Activated naive CD8-positive, alpha-beta T cell treated with anti-CD3 and anti-CD28 coated beads, Interleukin-2, amount 50 U/mL, for 24 hours (primary cell): ENCODE data around the gene PLEKHO2.
A peak's percentile ranks its signal among the peaks of the same experiment; 100 is the strongest.
"Not testable (repeated sequence)": the region's sequence is repeated elsewhere in the genome, so short reads cannot be mapped to it uniquely, and the experiment has no call there.

Experiments
- ATAC-seq: fragments of 150-1000 bp; cut with Tn5 transposase; one replicate; pipeline ENCODE4 v1.10.0; 2021
- DNase-seq: peaks from one replicate; pipeline ENCODE4 v3.0.0; 2021
- H3K27ac Mint-ChIP-seq: one replicate; pipeline ENCODE4 v1.8.0; 2021; ENCODE audit warnings: mild to moderate bottlenecking, mixed read lengths
- H3K27me3 Mint-ChIP-seq: one replicate; pipeline ENCODE4 v1.8.0; 2021; ENCODE audit warnings: mixed read lengths
- H3K36me3 Mint-ChIP-seq: one replicate; pipeline ENCODE4 v1.8.0; 2021; ENCODE audit warnings: low read depth, mixed read lengths
- H3K4me1 Mint-ChIP-seq: one replicate; pipeline ENCODE4 v1.8.0; 2021; ENCODE audit warnings: mixed read lengths
- H3K4me3 Mint-ChIP-seq: one replicate; pipeline ENCODE4 v1.8.0; 2021; ENCODE audit warnings: mild to moderate bottlenecking, moderate library complexity, mixed read lengths
- H3K9me3 Mint-ChIP-seq: one replicate; pipeline ENCODE4 v1.8.0; 2021; ENCODE audit warnings: mixed read lengths

Gene PLEKHO2

DNA sequence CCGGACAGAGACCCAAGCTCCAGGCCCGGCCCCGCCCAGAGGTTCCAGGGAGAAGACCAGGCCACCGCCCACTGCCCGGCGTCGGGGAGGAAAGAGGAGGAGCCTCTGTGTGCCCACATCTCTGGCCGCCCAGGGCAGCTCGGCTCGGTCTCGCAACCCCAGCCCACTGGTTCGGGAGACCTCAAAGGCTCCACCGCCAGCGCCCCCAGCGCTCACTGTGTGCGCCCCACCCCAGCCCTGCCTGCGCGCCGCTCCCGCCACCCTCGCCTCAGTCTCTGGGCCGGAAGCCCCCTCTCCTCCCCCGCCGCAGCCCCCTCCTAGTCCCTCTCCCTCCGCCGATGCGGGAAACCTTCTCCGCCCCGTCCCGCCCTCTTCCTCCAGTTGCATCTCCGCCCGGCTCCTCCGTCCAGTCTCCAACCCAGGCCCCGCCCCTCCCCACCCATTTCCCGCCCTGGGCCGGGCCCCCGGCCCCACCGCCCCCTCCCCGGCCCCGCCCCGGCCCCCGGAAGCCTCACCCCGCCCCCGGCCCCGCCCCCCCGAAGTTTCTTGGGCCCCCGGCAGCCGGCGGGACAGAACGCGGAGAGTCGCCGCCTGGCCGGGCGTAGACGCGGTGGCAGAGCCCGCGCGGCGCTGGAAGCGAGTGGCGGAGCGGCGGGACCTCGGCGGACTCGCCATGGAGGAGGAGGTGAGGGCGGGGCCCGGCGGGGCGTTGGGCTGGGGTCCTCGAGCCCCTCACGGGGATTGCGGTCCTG, at the start of gene PLEKHO2:
Gene PLEKHO2, plus strand, starts transcription at position 572 of the 752 bp plus-strand sequence. Its CDS starts 102 bp downstream, at position 674.
- peak; percentile 76 for ATAC-seq
- H3K4me3 Mint-ChIP-seq, result peak within 1 kb of the TSS; percentile 90

DNA sequence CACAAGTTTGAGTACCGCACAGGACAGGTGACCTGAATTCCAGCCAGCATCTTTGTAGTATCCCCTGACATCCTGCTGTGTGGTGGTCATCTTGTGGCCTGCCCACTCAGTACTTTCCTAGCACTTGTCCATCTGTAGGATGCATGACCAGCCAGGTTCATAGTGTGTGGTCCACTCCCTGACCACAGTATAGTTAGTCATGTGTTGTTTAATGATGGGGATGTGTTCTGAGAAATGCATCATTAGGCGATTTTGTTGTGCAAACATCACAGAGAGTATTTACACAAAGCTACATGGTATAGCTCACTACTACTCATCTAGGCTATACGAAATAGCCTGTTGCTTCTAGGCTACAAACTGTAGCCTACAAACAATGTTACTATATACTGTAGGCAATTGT, 49.4 kb upstream of the PLEKHO2 start:
- no peak overlapping the region for H3K4me3 Mint-ChIP-seq
- no peaks in the 10 kb centered on the region for H3K9me3 Mint-ChIP-seq
- no peaks in the 10 kb centered on the region for H3K27me3 Mint-ChIP-seq
- no peaks in the 10 kb centered on the region for H3K36me3 Mint-ChIP-seq
- no peak overlapping the region for H3K27ac Mint-ChIP-seq
- no peaks in the 10 kb centered on the region for H3K4me1 Mint-ChIP-seq
- no peak for DNase-seq
- ATAC-seq, result no peak

More for the DNA sequence above, at the start of gene PLEKHO2:
- DNase-seq, result peak; percentile 89
- H3K4me1 Mint-ChIP-seq, result peaks cover 63% of the 10 kb centered on the region
- no peaks in the 10 kb centered on the region for H3K27me3 Mint-ChIP-seq
- no peaks in the 10 kb centered on the region for H3K9me3 Mint-ChIP-seq
- H3K36me3 Mint-ChIP-seq, result no peaks in the 10 kb centered on the region
- H3K27ac Mint-ChIP-seq, result peak within 1 kb of the TSS; percentile 71

- H3K36me3 Mint-ChIP-seq, ATAC-seq, H3K4me3 Mint-ChIP-seq, H3K27me3 Mint-ChIP-seq, H3K27ac Mint-ChIP-seq, DNase-seq, H3K9me3 Mint-ChIP-seq, H3K4me1 Mint-ChIP-seq: not testable (repeated sequence)
Measured at GRCh38 chr15:64795299-64795698, 46.4 kb upstream of the PLEKHO2 start.

GRCh38 chr15:64795921-64796320, 45.8 kb upstream of the PLEKHO2 start:
- not testable (repeated sequence) for ATAC-seq, H3K27me3 Mint-ChIP-seq, H3K4me1 Mint-ChIP-seq, H3K9me3 Mint-ChIP-seq, H3K27ac Mint-ChIP-seq, H3K36me3 Mint-ChIP-seq, DNase-seq, H3K4me3 Mint-ChIP-seq

DNA sequence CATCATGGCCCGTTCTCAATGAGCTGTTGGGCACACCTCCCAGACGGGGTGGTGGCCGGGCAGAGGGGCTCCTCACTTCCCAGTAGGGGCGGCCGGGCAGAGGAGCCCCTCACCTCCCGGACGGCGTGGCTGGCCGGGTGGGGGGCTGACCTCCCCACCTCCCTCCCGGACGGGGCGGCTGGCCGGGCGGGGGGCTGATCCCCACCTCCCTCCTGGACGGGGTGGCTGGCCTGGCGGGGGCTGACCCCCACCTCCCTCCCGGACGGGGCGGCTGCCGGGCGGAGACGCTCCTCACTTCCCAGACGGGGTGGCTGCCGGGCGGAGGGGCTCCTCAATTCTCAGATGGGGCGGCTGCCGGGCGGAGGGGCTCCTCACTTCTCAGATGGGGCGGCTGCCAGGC, 42.8 kb upstream of the PLEKHO2 start:
- H3K27ac Mint-ChIP-seq, DNase-seq, H3K4me3 Mint-ChIP-seq, ATAC-seq, H3K9me3 Mint-ChIP-seq, H3K27me3 Mint-ChIP-seq, H3K36me3 Mint-ChIP-seq, H3K4me1 Mint-ChIP-seq: not testable (repeated sequence)

- H3K27ac Mint-ChIP-seq, result no peak overlapping the region
- no peak for ATAC-seq
- no peak overlapping the region for H3K4me3 Mint-ChIP-seq
- no peaks in the 10 kb centered on the region for H3K27me3 Mint-ChIP-seq
- H3K4me1 Mint-ChIP-seq, result no peaks in the 10 kb centered on the region
- no peaks in the 10 kb centered on the region for H3K9me3 Mint-ChIP-seq
- DNase-seq, result no peak
- H3K36me3 Mint-ChIP-seq, result no peaks in the 10 kb centered on the region
Measured at GRCh38 chr15:64800476-64800875, 41.2 kb upstream of the PLEKHO2 start.

- Mint-ChIP-seq H3K27me3 (no peaks in the 10 kb centered on the region), H3K27ac (no peak overlapping the region), H3K4me3 (no peak overlapping the region), H3K9me3 (no peaks in the 10 kb centered on the region), H3K4me1 (no peaks in the 10 kb centered on the region), H3K36me3 (no peaks in the 10 kb centered on the region)
- ATAC-seq, result no peak
- no peak for DNase-seq
Measured at GRCh38 chr15:64803526-64803925, 38.2 kb upstream of the PLEKHO2 start.

DNA sequence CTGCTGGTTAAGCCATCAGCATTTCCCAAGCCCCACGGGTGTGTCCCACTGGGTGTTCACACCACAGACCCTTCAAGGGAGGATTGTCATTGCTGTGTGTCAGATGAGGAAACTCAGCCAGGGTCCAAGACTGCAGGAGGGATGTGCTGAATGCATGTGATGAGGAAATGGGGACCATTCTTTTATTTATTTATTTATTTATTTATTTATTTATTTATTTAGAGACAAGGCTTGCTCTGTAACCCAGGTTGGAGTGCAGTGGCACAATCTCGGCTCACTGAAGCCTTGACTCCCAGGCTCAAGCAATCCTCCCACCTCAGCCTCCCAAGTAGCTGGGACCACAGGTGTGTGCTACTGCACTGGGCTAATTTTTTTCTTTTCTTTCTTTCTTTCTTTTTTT, 37.1 kb upstream of the PLEKHO2 start:
- H3K4me3 Mint-ChIP-seq, result no peak overlapping the region
- H3K27ac Mint-ChIP-seq, result no peak overlapping the region
- no peaks in the 10 kb centered on the region for H3K27me3 Mint-ChIP-seq
- DNase-seq (no peak), ATAC-seq (no peak)
- no peaks in the 10 kb centered on the region for H3K9me3 Mint-ChIP-seq
- H3K36me3 Mint-ChIP-seq, result no peaks in the 10 kb centered on the region
- H3K4me1 Mint-ChIP-seq, result no peaks in the 10 kb centered on the region

GRCh38 chr15:64806509-64806908, 35.2 kb upstream of the PLEKHO2 start:
- Mint-ChIP-seq H3K27me3 (no peaks in the 10 kb centered on the region), H3K27ac (no peak overlapping the region), H3K36me3 (no peaks in the 10 kb centered on the region), H3K4me3 (no peak overlapping the region), H3K9me3 (no peaks in the 10 kb centered on the region), H3K4me1 (peaks cover 1% of the 10 kb centered on the region)
- no peak for ATAC-seq
- DNase-seq, result no peak

GRCh38 chr15:64807051-64807749, 34.5 kb upstream of the PLEKHO2 start:
- Mint-ChIP-seq H3K4me3 (no peak overlapping the region), H3K36me3 (no peaks in the 10 kb centered on the region), H3K27ac (no peak overlapping the region), H3K27me3 (no peaks in the 10 kb centered on the region), H3K4me1 (peaks cover 1% of the 10 kb centered on the region), H3K9me3 (no peaks in the 10 kb centered on the region)
- no peak for ATAC-seq
- DNase-seq, result no peak

DNA sequence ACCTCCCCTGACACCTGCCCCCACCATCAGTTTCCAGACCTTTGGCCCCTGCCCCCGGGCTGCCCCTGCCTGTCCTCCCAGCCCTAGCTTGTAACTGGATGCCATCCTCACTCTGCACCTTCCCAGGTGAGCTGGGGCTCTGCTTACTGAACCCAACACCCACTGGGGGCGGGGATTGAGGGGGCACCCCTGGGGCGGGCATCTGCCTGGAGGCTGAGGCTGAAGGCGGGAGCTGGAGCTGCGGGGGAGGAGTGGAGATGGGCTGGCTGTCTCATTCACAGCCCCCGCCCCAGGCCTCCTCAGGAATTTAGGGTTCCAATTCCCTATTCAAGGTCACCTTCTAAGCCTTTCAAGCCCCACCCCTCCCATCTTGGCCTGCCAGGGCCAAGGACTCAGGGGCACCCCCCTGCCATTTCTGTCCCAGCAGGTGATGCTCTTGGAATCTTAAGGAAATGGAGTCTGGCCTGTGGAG, 33.9 kb upstream of the PLEKHO2 start:
- DNase-seq, result no peak
- no peaks in the 10 kb centered on the region for H3K9me3 Mint-ChIP-seq
- peaks cover 1% of the 10 kb centered on the region for H3K4me1 Mint-ChIP-seq
- no peaks in the 10 kb centered on the region for H3K27me3 Mint-ChIP-seq
- no peak overlapping the region for H3K4me3 Mint-ChIP-seq
- no peak for ATAC-seq
- H3K27ac Mint-ChIP-seq, result no peak overlapping the region
- H3K36me3 Mint-ChIP-seq, result no peaks in the 10 kb centered on the region

DNA sequence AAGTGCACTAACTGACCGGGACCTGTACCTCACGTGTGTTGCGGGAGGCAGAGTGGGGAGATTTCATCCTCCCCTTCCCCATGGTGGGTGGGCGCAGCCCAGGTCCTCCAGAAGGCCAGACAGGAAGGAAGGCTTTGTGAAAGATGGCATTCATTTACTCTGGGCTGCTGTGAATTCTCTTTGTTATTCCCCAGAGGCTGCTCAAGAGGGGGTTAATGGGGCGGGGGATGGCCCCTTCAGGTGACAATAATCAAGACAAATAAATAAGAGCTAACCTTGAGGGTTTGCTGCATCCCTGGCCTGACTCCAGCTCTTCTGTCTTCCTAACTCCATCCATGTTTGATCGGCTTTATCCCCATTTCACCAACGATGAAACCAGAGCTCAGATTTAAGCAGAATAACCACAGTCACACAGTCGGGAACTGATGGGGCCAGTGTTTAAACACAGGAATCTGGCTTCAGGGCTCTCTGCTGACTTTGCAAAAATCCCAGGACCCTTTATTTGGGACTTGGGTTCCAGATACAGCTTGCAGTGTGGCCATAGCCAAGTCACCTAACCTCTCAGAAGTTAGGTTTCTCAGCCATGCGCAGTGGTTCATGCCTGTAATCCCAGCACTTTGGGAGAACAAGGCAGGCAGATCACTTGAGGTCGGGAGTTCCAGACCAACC, 32.8 kb upstream of the PLEKHO2 start:
- Mint-ChIP-seq H3K9me3 (no peaks in the 10 kb centered on the region), H3K36me3 (no peaks in the 10 kb centered on the region), H3K27ac (no peak overlapping the region), H3K4me1 (peaks cover 1% of the 10 kb centered on the region), H3K4me3 (no peak overlapping the region), H3K27me3 (no peaks in the 10 kb centered on the region)
- ATAC-seq, result no peak
- DNase-seq, result no peak

DNA sequence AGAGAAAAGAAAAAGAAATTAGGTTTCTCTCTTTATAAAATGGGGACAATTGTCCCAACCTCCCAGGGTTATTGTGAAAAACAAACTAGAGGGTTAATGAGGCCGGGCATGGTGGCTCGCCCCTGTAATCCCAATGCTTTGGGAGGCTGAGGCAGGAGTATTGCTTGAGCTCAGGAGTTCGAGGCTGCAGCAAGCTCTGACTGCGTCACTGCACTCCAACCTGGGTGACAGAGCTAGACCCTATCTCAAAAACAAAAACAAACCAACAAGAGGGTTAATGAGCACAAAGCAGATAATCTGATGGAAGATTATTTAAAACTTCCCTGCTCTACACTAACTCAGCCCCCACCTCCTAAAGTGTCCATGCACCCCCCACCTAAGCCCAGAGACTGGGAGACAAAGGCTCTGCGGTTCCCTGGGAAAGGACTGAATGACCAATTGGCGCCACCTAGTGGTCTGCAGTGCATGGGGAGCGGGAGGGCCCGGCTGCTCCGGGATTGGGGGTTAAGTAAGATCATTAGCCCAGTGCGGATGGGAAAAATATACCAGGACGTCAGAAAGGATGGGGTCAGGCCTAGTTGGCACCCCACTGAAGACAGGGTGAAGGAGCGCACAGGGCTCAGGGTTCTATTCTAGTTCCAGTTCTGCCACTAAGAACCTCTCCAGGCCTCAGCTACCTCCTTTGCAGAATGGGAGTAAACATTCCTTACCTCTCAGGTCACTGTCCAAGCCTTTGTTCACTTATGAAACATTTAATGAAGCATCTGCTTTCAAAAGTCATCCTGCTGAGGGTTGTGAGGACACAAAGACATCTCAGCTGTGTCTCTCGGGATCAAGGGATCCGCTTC, 31.8 kb upstream of the PLEKHO2 start:
- H3K27ac Mint-ChIP-seq, result no peak overlapping the region
- ATAC-seq, result peak; percentile 69

More for the DNA sequence above, 31.8 kb upstream of the PLEKHO2 start:
- H3K4me3 Mint-ChIP-seq, result no peak overlapping the region
- DNase-seq, result peak; percentile 85
- no peaks in the 10 kb centered on the region for H3K9me3 Mint-ChIP-seq
- no peaks in the 10 kb centered on the region for H3K27me3 Mint-ChIP-seq
- no peaks in the 10 kb centered on the region for H3K36me3 Mint-ChIP-seq
- peaks cover 1% of the 10 kb centered on the region for H3K4me1 Mint-ChIP-seq
